ENCODE measurements around the gene DDX41. TPM values are rescaled to one million over a fixed set of nuclear protein-coding genes. Genes with fewer than 3 reads are reported as not detected.

DDX41 gene
- total and polyA plus RNA-seq, 2 of the 13 experiments (the other 11 are each of a cell fraction or from before 2014, with no cell fraction given): 62.8 to 105 TPM

DNA sequence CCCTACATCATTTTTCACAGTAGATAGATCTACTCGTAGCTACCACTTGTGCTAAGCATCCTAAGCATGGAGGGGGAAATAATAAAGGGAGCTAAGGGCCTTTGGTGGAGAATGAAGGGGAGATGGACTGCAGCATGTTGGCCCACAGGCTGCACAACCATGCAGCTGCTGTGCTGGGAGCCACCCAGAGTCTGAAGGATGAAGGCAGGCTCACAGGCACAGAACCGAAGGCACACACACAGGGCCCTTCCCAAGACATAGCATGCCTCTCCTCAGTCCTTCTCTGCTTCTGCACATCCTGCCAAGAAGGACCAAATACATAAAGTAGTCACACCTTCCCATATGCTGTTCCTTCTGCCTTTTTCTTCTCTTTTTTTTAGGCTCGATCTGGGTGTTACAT is 31.0 kb upstream of the DDX41 start (continued):
- TF ChIP-seq, protein P1, sequence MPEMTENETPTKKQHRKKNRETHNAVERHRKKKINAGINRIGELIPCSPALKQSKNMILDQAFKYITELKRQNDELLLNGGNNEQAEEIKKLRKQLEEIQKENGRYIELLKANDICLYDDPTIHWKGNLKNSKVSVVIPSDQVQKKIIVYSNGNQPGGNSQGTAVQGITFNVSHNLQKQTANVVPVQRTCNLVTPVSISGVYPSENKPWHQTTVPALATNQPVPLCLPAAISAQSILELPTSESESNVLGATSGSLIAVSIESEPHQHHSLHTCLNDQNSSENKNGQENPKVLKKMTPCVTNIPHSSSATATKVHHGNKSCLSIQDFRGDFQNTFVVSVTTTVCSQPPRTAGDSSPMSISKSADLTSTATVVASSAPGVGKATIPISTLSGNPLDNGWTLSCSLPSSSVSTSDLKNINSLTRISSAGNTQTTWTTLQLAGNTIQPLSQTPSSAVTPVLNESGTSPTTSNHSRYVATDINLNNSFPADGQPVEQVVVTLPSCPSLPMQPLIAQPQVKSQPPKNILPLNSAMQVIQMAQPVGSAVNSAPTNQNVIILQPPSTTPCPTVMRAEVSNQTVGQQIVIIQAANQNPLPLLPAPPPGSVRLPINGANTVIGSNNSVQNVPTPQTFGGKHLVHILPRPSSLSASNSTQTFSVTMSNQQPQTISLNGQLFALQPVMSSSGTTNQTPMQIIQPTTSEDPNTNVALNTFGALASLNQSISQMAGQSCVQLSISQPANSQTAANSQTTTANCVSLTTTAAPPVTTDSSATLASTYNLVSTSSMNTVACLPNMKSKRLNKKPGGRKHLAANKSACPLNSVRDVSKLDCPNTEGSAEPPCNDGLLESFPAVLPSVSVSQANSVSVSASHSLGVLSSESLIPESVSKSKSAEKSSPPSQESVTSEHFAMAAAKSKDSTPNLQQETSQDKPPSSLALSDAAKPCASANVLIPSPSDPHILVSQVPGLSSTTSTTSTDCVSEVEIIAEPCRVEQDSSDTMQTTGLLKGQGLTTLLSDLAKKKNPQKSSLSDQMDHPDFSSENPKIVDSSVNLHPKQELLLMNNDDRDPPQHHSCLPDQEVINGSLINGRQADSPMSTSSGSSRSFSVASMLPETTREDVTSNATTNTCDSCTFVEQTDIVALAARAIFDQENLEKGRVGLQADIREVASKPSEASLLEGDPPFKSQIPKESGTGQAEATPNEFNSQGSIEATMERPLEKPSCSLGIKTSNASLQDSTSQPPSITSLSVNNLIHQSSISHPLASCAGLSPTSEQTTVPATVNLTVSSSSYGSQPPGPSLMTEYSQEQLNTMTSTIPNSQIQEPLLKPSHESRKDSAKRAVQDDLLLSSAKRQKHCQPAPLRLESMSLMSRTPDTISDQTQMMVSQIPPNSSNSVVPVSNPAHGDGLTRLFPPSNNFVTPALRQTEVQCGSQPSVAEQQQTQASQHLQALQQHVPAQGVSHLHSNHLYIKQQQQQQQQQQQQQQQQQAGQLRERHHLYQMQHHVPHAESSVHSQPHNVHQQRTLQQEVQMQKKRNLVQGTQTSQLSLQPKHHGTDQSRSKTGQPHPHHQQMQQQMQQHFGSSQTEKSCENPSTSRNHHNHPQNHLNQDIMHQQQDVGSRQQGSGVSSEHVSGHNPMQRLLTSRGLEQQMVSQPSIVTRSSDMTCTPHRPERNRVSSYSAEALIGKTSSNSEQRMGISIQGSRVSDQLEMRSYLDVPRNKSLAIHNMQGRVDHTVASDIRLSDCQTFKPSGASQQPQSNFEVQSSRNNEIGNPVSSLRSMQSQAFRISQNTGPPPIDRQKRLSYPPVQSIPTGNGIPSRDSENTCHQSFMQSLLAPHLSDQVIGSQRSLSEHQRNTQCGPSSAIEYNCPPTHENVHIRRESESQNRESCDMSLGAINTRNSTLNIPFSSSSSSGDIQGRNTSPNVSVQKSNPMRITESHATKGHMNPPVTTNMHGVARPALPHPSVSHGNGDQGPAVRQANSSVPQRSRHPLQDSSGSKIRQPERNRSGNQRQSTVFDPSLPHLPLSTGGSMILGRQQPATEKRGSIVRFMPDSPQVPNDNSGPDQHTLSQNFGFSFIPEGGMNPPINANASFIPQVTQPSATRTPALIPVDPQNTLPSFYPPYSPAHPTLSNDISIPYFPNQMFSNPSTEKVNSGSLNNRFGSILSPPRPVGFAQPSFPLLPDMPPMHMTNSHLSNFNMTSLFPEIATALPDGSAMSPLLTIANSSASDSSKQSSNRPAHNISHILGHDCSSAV (CRISPR knock-in tag; IDR thresholded peaks at IDR 0.05; ENCODE audit: borderline replicate concordance): no peak
- TF ChIP-seq HES4 (CRISPR knock-in tag; IDR thresholded peaks at IDR 0.05; ENCODE audit: borderline replicate concordance) (no peak), ZNF350 (CRISPR knock-in tag; IDR thresholded peaks at IDR 0.05; ENCODE audit: borderline replicate concordance, low read depth) (no peak), ZNF567 (CRISPR knock-in tag; IDR thresholded peaks at IDR 0.05; ENCODE audit: borderline replicate concordance) (no peak), BRCA1 (CRISPR knock-in tag; IDR thresholded peaks at IDR 0.05) (no peak), ZNF543 (CRISPR knock-in tag; IDR thresholded peaks at IDR 0.05) (no peak), ZNF883 (CRISPR knock-in tag; IDR thresholded peaks at IDR 0.05; ENCODE audit: not compliant biosample characterization) (no peak), ZSCAN9 (CRISPR knock-in tag; IDR thresholded peaks at IDR 0.05; ENCODE audit: borderline replicate concordance) (no peak), SRSF9 (IDR thresholded peaks at IDR 0.05; ENCODE audit: borderline replicate concordance, insufficient read depth, low read depth, low read length, poor library complexity, severe bottlenecking) (no peak), GFI1 (CRISPR knock-in tag; IDR thresholded peaks at IDR 0.05; ENCODE audit: borderline replicate concordance) (no peak), ZNF292 (CRISPR knock-in tag; IDR thresholded peaks at IDR 0.05; ENCODE audit: borderline replicate concordance, low read depth) (no peak), NCOA2 (CRISPR knock-in tag; IDR thresholded peaks at IDR 0.05) (no peak)
- TF ChIP-seq, protein P2, sequence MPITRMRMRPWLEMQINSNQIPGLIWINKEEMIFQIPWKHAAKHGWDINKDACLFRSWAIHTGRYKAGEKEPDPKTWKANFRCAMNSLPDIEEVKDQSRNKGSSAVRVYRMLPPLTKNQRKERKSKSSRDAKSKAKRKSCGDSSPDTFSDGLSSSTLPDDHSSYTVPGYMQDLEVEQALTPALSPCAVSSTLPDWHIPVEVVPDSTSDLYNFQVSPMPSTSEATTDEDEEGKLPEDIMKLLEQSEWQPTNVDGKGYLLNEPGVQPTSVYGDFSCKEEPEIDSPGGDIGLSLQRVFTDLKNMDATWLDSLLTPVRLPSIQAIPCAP (CRISPR knock-in tag; IDR thresholded peaks at IDR 0.05; ENCODE audit: low read depth): no peak

Data from HepG2 (cell line).